Nephron (organoid): ENCODE measurements around the gene SEMG1.

Source experiments
- H3K27ac Mint-ChIP-seq, 3 experiments: 2 replicates each; pipeline ENCODE4 v1.8.0; 2020; ENCODE audit warnings: mixed read lengths in 3 of 3, mild to moderate bottlenecking in 2 of 3, moderate library complexity in 1 of 3
- H3K27me3 Mint-ChIP-seq: 2 replicates; pipeline ENCODE4 v1.8.0; 2021; ENCODE audit warnings: low read depth, mild to moderate bottlenecking, moderate library complexity, mixed read lengths
- H3K36me3 Mint-ChIP-seq: 2 replicates; pipeline ENCODE4 v1.8.0; 2020; ENCODE audit warnings: low read depth, mixed read lengths
- H3K4me1 Mint-ChIP-seq: 2 replicates; pipeline ENCODE4 v1.8.0; 2020; ENCODE audit warnings: mixed read lengths
- H3K4me3 Mint-ChIP-seq, 3 experiments: 2 replicates each; pipeline ENCODE4 v1.8.0; 2020; ENCODE audit warnings: mild to moderate bottlenecking in 3 of 3, mixed read lengths in 3 of 3, moderate library complexity in 2 of 3
- H3K9me3 Mint-ChIP-seq: 2 replicates; pipeline ENCODE4 v1.8.0; 2020; ENCODE audit warnings: mixed read lengths
- TF ChIP-seq, protein P1 (sequence below), 3 experiments: fragments of 200-600 bp; sonication (generic); IDR thresholded peaks; one replicate each; pipeline ENCODE4 v1.5.0; 2021; ENCODE audit warnings: antibody characterized with exemption in 3 of 3; ENCODE audit not compliant: unreplicated experiment in 3 of 3

Gene SEMG1

DNA sequence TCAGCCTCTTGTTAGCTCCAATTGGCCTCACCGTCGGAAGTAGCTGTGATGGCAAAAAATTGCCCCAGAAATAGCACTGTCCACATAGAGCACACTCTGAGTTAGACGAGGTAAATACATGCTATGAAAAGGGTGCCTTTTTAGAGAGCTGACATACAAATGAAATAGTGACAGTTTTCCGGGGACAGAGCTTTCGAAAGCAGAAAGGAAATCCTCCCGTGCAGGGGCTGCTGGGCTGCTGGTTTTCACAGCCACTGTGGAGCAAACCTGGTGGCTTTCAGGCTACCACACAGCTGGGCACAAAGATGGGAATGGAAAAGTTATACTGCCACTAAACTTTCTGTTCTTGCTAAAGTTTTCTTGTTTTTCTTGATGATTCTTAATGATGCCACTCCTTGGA lies 39.3 kb downstream of the SEMG1 start:
- TF ChIP-seq, protein P1, sequence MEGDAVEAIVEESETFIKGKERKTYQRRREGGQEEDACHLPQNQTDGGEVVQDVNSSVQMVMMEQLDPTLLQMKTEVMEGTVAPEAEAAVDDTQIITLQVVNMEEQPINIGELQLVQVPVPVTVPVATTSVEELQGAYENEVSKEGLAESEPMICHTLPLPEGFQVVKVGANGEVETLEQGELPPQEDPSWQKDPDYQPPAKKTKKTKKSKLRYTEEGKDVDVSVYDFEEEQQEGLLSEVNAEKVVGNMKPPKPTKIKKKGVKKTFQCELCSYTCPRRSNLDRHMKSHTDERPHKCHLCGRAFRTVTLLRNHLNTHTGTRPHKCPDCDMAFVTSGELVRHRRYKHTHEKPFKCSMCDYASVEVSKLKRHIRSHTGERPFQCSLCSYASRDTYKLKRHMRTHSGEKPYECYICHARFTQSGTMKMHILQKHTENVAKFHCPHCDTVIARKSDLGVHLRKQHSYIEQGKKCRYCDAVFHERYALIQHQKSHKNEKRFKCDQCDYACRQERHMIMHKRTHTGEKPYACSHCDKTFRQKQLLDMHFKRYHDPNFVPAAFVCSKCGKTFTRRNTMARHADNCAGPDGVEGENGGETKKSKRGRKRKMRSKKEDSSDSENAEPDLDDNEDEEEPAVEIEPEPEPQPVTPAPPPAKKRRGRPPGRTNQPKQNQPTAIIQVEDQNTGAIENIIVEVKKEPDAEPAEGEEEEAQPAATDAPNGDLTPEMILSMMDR (IDR thresholded peaks at IDR 0.05; ENCODE audit: unreplicated experiment in 3 of 3), result no peak
- no peaks in the 10 kb centered on the region for H3K36me3 Mint-ChIP-seq
- H3K27ac Mint-ChIP-seq, result no peak overlapping the region
- peaks cover 19% of the 10 kb centered on the region for H3K27me3 Mint-ChIP-seq
- no peak overlapping the region for H3K4me3 Mint-ChIP-seq
- H3K9me3 Mint-ChIP-seq, result no peaks in the 10 kb centered on the region
- H3K4me1 Mint-ChIP-seq, result peaks cover 13% of the 10 kb centered on the region

- no peak overlapping the region for H3K4me3 Mint-ChIP-seq
- peaks cover 13% of the 10 kb centered on the region for H3K4me1 Mint-ChIP-seq
- H3K9me3 Mint-ChIP-seq, result no peaks in the 10 kb centered on the region
- TF ChIP-seq, protein P1 (IDR thresholded peaks at IDR 0.05; ENCODE audit: unreplicated experiment in 3 of 3), result no peak
- no peaks in the 10 kb centered on the region for H3K36me3 Mint-ChIP-seq
- no peak overlapping the region for H3K27ac Mint-ChIP-seq
- peaks cover 13% of the 10 kb centered on the region for H3K27me3 Mint-ChIP-seq
Observed at GRCh38 chr20:45247865-45248264, 41.0 kb downstream of the SEMG1 start.

GRCh38 chr20:45248609-45249008 lies 41.8 kb downstream of the SEMG1 start:
- TF ChIP-seq, protein P1 (IDR thresholded peaks at IDR 0.05; ENCODE audit: unreplicated experiment in 3 of 3), result no peak

DNA sequence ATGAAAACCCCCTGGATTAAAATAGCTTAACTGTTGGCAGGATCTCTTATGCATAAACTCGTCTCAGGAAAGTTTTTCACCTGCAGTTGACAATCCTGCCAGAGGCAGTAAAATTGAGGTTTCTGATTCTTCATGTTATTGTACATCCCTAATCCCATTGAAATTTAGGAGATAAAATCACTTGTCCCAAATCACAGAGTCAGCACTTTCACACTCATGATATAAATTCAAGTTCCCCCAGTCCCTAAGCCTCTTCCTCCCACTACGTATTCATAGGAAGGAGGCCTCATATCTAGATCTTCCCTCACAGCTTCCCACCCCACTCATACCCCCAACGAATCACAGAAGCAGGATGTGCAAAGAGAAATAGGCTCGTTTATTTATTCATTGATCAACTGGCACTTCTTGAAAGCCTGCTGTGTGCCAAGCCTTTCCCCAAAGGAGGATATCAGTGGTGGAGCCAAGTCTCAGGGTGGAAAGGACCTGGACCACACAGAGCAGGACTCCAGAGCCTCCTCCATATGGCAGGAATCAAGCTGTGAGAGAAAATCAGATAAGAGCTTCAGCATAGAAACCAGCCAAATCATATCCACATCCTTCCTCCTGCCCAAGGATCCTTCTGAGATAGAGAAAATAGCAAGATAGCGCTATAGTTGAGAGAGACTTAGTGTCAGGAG lies 45.2 kb downstream of the SEMG1 start:
- Mint-ChIP-seq H3K4me1 (peaks cover 13% of the 10 kb centered on the region), H3K27ac (no peak overlapping the region), H3K4me3 (no peak overlapping the region), H3K36me3 (no peaks in the 10 kb centered on the region), H3K9me3 (no peaks in the 10 kb centered on the region), H3K27me3 (no peaks in the 10 kb centered on the region)
- TF ChIP-seq, protein P1 (IDR thresholded peaks at IDR 0.05; ENCODE audit: unreplicated experiment in 3 of 3), result no peak

More at GRCh38 chr20:45248609-45249008, 41.8 kb downstream of the SEMG1 start:
- Mint-ChIP-seq H3K4me3 (no peak overlapping the region), H3K4me1 (peaks cover 13% of the 10 kb centered on the region), H3K9me3 (no peaks in the 10 kb centered on the region), H3K36me3 (no peaks in the 10 kb centered on the region), H3K27me3 (peaks cover 12% of the 10 kb centered on the region), H3K27ac (no peak overlapping the region)

DNA sequence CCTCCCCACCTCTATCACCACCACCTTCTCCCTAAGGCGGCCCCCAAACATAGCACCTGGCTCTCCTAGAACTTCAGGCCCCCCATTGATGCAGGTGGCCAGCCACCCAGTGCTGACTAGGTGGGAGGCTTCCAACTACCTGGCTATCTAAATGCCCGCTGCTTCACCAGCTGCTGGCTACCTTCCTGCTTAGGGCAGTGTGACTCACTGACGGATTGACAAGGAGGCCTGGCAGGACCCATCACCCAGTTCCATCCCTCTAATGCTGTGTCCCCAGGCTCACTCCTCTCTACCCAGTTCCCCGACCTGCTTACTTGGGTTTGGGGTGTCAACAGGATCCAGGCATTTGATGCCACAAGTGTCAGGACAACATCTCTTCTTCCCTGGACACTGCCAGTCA lies 46.4 kb downstream of the SEMG1 start:
- Mint-ChIP-seq H3K4me1 (peaks cover 4% of the 10 kb centered on the region), H3K36me3 (no peaks in the 10 kb centered on the region), H3K9me3 (no peaks in the 10 kb centered on the region), H3K27me3 (no peaks in the 10 kb centered on the region), H3K4me3 (no peak overlapping the region), H3K27ac (no peak overlapping the region)
- TF ChIP-seq, protein P1 (IDR thresholded peaks at IDR 0.05; ENCODE audit: unreplicated experiment in 3 of 3), result no peak
